ENCODE data around the gene KIAA1217. TPM values are rescaled to one million over a fixed set of nuclear protein-coding genes. Genes with fewer than 3 reads are reported as not detected.

KIAA1217 gene
- total and polyA plus RNA-seq, 2 donors from 2014 or later = 10.4 to 63.8 TPM

DNA sequence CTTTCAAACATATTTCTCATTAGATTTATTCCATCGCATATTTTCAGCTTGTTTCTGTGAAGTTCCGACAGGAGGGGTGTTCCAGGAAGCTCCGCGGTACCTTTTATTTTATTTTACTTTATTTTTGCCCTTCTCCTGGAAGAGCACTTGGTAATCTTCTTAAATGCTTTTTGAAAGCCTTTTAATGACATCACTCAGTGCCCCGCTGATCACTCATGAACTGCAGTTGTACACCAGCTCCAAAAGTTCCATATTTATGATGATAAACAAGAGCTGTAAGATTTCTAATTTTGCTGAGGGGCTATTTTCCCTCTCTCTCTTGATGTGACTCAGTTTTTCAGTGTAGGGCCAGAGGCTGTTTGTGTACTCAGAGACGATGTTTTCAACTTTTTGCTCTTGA is 144.4 kb downstream of the KIAA1217 start:
- TF ChIP-seq, protein P1, sequence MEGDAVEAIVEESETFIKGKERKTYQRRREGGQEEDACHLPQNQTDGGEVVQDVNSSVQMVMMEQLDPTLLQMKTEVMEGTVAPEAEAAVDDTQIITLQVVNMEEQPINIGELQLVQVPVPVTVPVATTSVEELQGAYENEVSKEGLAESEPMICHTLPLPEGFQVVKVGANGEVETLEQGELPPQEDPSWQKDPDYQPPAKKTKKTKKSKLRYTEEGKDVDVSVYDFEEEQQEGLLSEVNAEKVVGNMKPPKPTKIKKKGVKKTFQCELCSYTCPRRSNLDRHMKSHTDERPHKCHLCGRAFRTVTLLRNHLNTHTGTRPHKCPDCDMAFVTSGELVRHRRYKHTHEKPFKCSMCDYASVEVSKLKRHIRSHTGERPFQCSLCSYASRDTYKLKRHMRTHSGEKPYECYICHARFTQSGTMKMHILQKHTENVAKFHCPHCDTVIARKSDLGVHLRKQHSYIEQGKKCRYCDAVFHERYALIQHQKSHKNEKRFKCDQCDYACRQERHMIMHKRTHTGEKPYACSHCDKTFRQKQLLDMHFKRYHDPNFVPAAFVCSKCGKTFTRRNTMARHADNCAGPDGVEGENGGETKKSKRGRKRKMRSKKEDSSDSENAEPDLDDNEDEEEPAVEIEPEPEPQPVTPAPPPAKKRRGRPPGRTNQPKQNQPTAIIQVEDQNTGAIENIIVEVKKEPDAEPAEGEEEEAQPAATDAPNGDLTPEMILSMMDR (IDR thresholded peaks at IDR 0.05; ENCODE audit: borderline replicate concordance, extremely low read depth, insufficient read depth) = no peak
- peaks cover 8 to 10% (median 9%) of the 10 kb centered on the region in 3 donors for H3K4me1 ChIP-seq (ENCODE audit: control insufficient read depth in 2 of 3, insufficient read depth in 2 of 3, low read depth in 1 of 3, low read length in 3 of 3)
- H3K27ac ChIP-seq (ENCODE audit: low read depth in 2 of 2, low read length in 2 of 2) = no peak overlapping the region
- H3K4me3 ChIP-seq (ENCODE audit: low read length in 3 of 3) = no peak overlapping the region
- no peaks in the 10 kb centered on the region for H3K27me3 ChIP-seq (ENCODE audit: control insufficient read depth, insufficient read depth, low read length)
- intact Hi-C loops (cut with DNase I) = no loop called here
- no peaks in the 10 kb centered on the region for H3K9me3 ChIP-seq (ENCODE audit: control insufficient read depth in 2 of 3, insufficient read depth in 1 of 3, low read length in 3 of 3)
- H3K36me3 ChIP-seq (ENCODE audit: control insufficient read depth in 2 of 3, insufficient read depth in 3 of 3, low read length in 3 of 3) = no peaks in the 10 kb centered on the region
- FAIRE-seq = no peak
- DNase-seq = no peak
- no peak overlapping the region for H3K9ac ChIP-seq (ENCODE audit: low read length in 3 of 3)

DNA sequence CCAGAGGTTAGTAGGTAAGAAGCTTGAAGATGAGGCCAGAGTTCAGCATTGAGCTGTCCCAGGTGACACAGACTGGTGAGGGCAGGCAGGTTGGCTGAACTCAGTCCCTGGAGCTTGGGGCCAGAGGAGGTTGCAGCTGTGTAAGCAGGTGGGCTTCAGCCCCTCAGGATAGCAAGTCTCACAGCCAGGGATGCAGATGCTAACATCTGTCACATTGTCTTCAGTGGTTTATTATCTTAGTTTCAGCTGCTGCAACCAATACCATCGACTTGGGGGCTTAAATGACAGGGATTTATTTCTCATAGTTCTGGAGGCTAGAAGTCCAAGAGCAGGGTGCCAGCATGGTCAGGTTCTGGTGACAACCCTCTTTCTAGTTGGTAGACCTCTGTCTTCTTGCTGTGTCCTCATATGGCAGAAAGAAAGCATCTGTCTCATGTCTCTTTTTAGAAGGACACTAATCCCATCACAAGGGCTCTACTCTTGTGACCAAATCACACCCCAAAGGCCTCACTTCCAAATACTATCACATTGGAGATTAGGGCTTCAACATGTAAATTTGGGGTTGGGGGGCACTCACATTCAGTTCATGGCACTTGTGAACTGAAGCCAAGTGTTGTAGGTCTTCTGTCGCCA is 146.2 kb downstream of the KIAA1217 start:
- H3K9me3 ChIP-seq (ENCODE audit: control insufficient read depth in 2 of 3, insufficient read depth in 1 of 3, low read length in 3 of 3) = no peaks in the 10 kb centered on the region
- H3K4me1 ChIP-seq (ENCODE audit: control insufficient read depth in 2 of 3, insufficient read depth in 2 of 3, low read depth in 1 of 3, low read length in 3 of 3) = peaks cover 4 to 6% (median 5%) of the 10 kb centered on the region in 3 donors
- no peak overlapping the region for H3K9ac ChIP-seq (ENCODE audit: low read length in 3 of 3)
- H3K36me3 ChIP-seq (ENCODE audit: control insufficient read depth in 2 of 3, insufficient read depth in 3 of 3, low read length in 3 of 3) = no peaks in the 10 kb centered on the region
- no peaks in the 10 kb centered on the region for H3K27me3 ChIP-seq (ENCODE audit: control insufficient read depth, insufficient read depth, low read length)
- DNase-seq (no peak), FAIRE-seq (no peak)
- no peak overlapping the region for H3K27ac ChIP-seq (ENCODE audit: low read depth in 2 of 2, low read length in 2 of 2)
- intact Hi-C loops (cut with DNase I) = no loop called here
- no peak overlapping the region for H3K4me3 ChIP-seq (ENCODE audit: low read length in 3 of 3)
- TF ChIP-seq, protein P1 (IDR thresholded peaks at IDR 0.05; ENCODE audit: borderline replicate concordance, extremely low read depth, insufficient read depth) = no peak

DNA sequence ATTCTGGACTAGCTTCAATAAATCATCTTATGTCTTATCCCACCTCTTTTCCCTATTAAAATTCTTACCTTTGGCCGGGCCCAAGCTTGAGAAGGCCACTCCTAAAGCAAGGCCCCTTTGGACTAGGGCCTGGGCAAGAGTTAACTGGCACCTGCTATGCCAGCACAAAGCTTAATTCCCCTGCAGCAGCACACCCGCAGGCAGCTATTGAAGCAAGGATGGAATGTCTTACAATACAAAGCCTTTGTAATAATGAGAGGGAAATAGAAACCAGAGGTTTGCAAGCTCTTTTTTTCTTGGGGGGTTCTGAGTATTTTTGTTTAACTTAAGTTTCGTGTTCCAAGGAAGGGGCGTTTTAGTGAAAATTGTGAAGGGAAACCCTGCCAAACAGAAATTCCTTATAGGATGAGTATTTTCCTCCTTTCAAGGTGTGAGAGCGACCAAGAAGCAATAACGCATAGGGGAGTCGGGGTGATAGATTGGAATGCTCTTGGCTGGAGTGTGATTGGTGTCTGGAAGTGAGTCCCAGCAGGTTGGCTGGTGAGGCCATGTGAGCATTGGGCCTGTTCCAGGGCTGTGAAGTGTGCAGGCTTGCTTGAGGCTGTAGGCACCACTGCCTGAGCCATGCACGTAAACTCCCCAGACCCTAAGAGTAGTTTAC is 148.5 kb downstream of the KIAA1217 start:
- TF ChIP-seq, protein P1 (IDR thresholded peaks at IDR 0.05; ENCODE audit: borderline replicate concordance, extremely low read depth, insufficient read depth) = no peak
- Histone ChIP-seq H3K9ac (ENCODE audit: low read length in 3 of 3) (no peak overlapping the region), H3K36me3 (ENCODE audit: control insufficient read depth in 2 of 3, insufficient read depth in 3 of 3, low read length in 3 of 3) (no peaks in the 10 kb centered on the region), H3K9me3 (ENCODE audit: control insufficient read depth in 2 of 3, insufficient read depth in 1 of 3, low read length in 3 of 3) (no peaks in the 10 kb centered on the region), H3K4me3 (ENCODE audit: low read length in 3 of 3) (no peak overlapping the region), H3K4me1 (ENCODE audit: control insufficient read depth in 2 of 3, insufficient read depth in 2 of 3, low read depth in 1 of 3, low read length in 3 of 3) (peaks cover 0 to 3% (median 3%) of the 10 kb centered on the region in 3 donors), H3K27me3 (ENCODE audit: control insufficient read depth, insufficient read depth, low read length) (no peaks in the 10 kb centered on the region), H3K27ac (ENCODE audit: low read depth in 2 of 2, low read length in 2 of 2) (no peak overlapping the region)
- intact Hi-C loops (cut with DNase I) = no loop called here
- DNase-seq (peak in 2 of 5 donors; percentile 31 to 32), FAIRE-seq (no peak)

Data from kidney (tissue), 14 donors.